WTC11 (cell line): Measurements from ENCODE around the gene DFFB.

Experiments
- ZNF317 ChIP-seq: sonication (generic); formaldehyde crosslinking; IDR thresholded peaks from 2 replicates; pipeline ENCODE4 v1.8.1; 2023; ENCODE audit warnings: low read depth, mild to moderate bottlenecking, moderate library complexity, missing genetic modification reagents, borderline replicate concordance
- TF ChIP-seq, protein P1 (sequence below): fragments of 200-600 bp; IDR thresholded peaks from 2 replicates; pipeline ENCODE4 v1.8.0; 2022; ENCODE audit warnings: antibody characterized with exemption

DNA sequence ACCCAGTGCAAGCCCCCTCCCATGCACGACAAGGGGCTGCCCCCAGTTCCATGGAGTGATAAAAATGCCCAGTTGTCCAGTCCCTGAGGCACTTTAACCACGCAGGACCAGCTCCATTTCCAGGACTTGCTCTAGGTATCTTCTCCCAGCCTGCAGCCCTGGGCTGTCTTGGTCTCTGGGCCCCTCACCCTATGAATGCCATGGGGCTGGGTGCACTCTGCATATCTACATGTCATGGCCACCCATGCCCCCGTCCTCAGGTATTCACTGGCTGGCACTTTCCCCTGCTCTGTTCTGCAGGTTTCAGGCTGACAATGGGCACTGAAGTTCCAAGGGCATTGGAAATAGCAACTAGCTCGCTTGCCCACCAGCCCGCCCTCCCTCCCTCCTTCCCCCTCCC is 62.4 kb downstream of the DFFB start:
- TF ChIP-seq, protein P1, sequence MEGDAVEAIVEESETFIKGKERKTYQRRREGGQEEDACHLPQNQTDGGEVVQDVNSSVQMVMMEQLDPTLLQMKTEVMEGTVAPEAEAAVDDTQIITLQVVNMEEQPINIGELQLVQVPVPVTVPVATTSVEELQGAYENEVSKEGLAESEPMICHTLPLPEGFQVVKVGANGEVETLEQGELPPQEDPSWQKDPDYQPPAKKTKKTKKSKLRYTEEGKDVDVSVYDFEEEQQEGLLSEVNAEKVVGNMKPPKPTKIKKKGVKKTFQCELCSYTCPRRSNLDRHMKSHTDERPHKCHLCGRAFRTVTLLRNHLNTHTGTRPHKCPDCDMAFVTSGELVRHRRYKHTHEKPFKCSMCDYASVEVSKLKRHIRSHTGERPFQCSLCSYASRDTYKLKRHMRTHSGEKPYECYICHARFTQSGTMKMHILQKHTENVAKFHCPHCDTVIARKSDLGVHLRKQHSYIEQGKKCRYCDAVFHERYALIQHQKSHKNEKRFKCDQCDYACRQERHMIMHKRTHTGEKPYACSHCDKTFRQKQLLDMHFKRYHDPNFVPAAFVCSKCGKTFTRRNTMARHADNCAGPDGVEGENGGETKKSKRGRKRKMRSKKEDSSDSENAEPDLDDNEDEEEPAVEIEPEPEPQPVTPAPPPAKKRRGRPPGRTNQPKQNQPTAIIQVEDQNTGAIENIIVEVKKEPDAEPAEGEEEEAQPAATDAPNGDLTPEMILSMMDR, result no peak
- TF ChIP-seq ZNF317 (CRISPR knock-in tag), result no peak
